Endothelial cell (in vitro differentiated cells): ENCODE data around the gene MCOLN1. TPM values are rescaled to one million over a fixed set of nuclear protein-coding genes. Genes with fewer than 3 reads are reported as not detected.

Experiments used
- DNase-seq: peaks from one replicate; pipeline ENCODE4 v3.0.0; 2021; ENCODE audit warnings: low spot score
- H3K27ac Mint-ChIP-seq: one replicate; pipeline ENCODE4 v1.8.0; 2021; ENCODE audit warnings: mixed read lengths, inconsistent platforms; ENCODE audit not compliant: unreplicated experiment
- H3K27me3 Mint-ChIP-seq: one replicate; pipeline ENCODE4 v1.8.0; 2021; ENCODE audit warnings: mild to moderate bottlenecking, moderate library complexity, mixed read lengths, inconsistent platforms; ENCODE audit not compliant: unreplicated experiment
- H3K36me3 Mint-ChIP-seq: one replicate; pipeline ENCODE4 v1.8.0; 2021; ENCODE audit warnings: mild to moderate bottlenecking, low read depth, mixed read lengths, inconsistent platforms; ENCODE audit not compliant: unreplicated experiment
- H3K4me1 Mint-ChIP-seq: one replicate; pipeline ENCODE4 v1.8.0; 2021; ENCODE audit warnings: mild to moderate bottlenecking, mixed read lengths, inconsistent platforms; ENCODE audit not compliant: unreplicated experiment
- H3K4me3 Mint-ChIP-seq: one replicate; pipeline ENCODE4 v1.8.0; 2021; ENCODE audit warnings: mild to moderate bottlenecking, mixed read lengths, inconsistent platforms; ENCODE audit not compliant: unreplicated experiment
- H3K9me3 Mint-ChIP-seq: one replicate; pipeline ENCODE4 v1.8.0; 2021; ENCODE audit warnings: mixed read lengths, inconsistent platforms; ENCODE audit not compliant: unreplicated experiment
- CTCF ChIP-seq: fragments of 200-600 bp; sonication (generic); IDR thresholded peaks from one replicate; pipeline ENCODE4 v1.5.0; 2021; ENCODE audit warnings: antibody characterized with exemption; ENCODE audit not compliant: unreplicated experiment
- total RNA-seq: library from RNA; stranded (reverse); fragmentation: NEBNext Ultra II Directional; extraction: Animal tissue kit (Norgen Biotek cat#: 25700); gene quantifications from one replicate; pipeline ENCODE4 v1.2.1, GENCODE V29; 2021; ENCODE audit not compliant: unreplicated experiment

MCOLN1 gene
- total RNA-seq, 1 donor from 2014 or later: 24.2 TPM

GRCh38 chr19:7554565-7554964 is 32.1 kb downstream of the MCOLN1 start:
- Mint-ChIP-seq H3K27ac (no peak overlapping the region), H3K4me1 (peaks cover 4% of the 10 kb centered on the region), H3K27me3 (peaks cover 4% of the 10 kb centered on the region), H3K4me3 (no peak overlapping the region), H3K36me3 (peaks cover 29% of the 10 kb centered on the region), H3K9me3 (no peaks in the 10 kb centered on the region)
- DNase-seq: no peak
- TF ChIP-seq CTCF: no peak

DNA sequence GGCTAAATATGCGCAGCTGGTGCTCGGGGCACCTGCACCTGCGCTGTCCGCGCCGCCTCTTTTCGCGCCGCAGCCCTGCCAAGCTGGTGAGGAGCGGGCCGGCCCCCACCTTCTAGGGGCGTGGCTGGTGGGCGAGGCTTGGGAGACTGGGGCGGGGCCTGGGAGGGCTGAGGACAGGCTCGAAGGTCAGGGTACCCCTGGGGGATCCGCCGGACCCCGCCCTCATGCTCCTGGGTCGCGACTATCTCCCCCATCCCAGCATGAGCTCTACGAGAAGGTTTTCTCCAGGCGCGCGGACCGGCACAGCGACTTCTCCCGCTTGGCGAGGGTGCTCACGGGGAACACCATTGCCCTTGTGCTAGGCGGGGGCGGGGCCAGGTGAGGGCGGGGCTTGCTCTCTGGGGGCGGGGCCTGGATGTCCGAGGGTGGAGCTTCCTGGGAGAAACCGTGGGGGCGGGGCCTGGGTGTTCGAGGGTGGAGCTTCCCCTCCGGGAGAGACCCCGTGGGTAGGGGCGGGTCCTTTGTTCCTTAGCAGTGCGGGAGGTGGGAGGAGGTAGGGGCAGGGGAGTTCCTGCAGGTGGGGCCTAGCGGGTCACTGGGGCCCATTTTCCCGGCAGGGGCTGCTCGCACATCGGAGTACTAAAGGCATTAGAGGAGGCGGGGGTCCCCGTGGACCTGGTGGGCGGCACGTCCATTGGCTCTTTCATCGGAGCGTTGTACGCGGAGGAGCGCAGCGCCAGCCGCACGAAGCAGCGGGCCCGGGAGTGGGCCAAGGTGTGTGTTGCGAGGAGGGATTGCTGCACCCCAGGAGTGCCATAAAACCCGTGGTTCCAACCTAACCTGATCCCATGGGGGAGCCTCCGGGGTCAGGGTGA is 32.8 kb downstream of the MCOLN1 start:
- no peaks in the 10 kb centered on the region for H3K9me3 Mint-ChIP-seq
- no peak overlapping the region for H3K4me3 Mint-ChIP-seq
- H3K36me3 Mint-ChIP-seq: peaks cover 31% of the 10 kb centered on the region
- H3K27ac Mint-ChIP-seq: no peak overlapping the region
- TF ChIP-seq CTCF: no peak
- peaks cover 4% of the 10 kb centered on the region for H3K27me3 Mint-ChIP-seq
- DNase-seq: no peak
- H3K4me1 Mint-ChIP-seq: peaks cover 4% of the 10 kb centered on the region

- Mint-ChIP-seq H3K27me3 (peaks cover 4% of the 10 kb centered on the region), H3K27ac (no peak overlapping the region), H3K4me1 (no peaks in the 10 kb centered on the region), H3K4me3 (no peak overlapping the region), H3K9me3 (no peaks in the 10 kb centered on the region), H3K36me3 (peaks cover 29% of the 10 kb centered on the region)
- no peak for DNase-seq
- TF ChIP-seq CTCF: no peak
Measured at GRCh38 chr19:7556696-7557315, 34.4 kb downstream of the MCOLN1 start.

DNA sequence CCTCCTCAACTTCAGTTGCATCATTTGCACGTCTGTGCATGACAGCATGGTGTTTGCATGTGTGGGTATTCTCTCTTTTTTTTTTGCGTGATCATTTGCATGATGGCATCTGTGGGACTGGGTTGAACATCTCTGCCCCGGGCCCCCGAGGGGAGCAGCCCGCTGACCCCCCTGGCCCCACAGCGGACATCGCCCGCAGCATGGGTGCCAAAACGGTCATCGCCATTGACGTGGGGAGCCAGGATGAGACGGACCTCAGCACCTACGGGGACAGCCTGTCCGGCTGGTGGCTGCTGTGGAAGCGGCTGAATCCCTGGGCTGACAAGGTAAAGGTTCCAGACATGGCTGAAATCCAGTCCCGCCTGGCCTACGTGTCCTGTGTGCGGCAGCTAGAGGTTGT is 36.2 kb downstream of the MCOLN1 start:
- Mint-ChIP-seq H3K4me3 (no peak overlapping the region), H3K36me3 (peaks cover 21% of the 10 kb centered on the region), H3K9me3 (no peaks in the 10 kb centered on the region), H3K4me1 (no peaks in the 10 kb centered on the region), H3K27me3 (peaks cover 3% of the 10 kb centered on the region), H3K27ac (no peak overlapping the region)
- no peak for DNase-seq
- TF ChIP-seq CTCF: no peak

DNA sequence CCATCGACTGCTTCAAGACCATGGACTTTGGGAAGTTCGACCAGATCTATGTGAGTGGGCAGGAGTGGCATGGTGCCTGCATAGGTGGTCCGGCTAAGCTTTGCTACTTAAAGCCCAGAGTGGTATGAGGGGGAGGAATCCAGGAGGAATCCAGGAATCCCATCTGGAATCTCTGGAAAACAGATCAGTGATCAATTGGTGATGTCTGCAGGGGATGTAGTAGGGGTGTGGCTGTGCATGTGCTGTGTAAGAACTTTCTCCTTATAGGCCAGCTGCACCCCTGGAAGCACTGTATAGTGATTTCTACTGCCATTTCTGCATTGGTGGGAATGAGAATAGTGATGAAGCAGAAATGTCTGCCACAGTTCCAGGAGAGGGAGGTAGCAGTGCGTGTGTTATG is 36.7 kb downstream of the MCOLN1 start:
- Mint-ChIP-seq H3K9me3 (no peaks in the 10 kb centered on the region), H3K27ac (no peak overlapping the region), H3K4me1 (no peaks in the 10 kb centered on the region), H3K27me3 (peaks cover 3% of the 10 kb centered on the region), H3K36me3 (peaks cover 20% of the 10 kb centered on the region), H3K4me3 (no peak overlapping the region)
- no peak for TF ChIP-seq CTCF
- DNase-seq: no peak
